Measurements from ENCODE around the gene GSK3B. TPM values are rescaled to one million over a fixed set of nuclear protein-coding genes. Genes with fewer than 3 reads are reported as not detected.

The GSK3B gene
- total and polyA plus RNA-seq, 2 experiments from 2014 or later, result 29.0 to 45.3 TPM

DNA sequence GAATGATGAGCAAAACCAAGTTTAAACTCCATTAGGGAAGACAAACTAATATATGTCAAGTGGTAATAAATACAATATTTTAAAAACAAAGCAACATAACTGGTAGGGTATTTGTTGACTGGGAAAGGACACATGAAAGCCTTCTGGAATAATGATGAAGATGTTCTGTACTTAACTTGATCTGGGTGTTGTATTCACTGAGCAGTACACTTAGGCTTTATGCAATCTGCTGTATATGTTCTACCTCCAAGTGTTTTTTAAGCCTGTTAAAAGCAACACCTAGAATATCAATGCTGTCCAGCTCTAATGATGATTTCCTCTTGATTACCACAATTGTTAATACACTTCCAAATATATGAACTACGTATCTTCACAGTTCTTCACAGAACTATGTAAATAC is 46.6 kb downstream of the GSK3B start:
- no peak overlapping the region for H3K4me3 ChIP-seq
- DNase-seq (ENCODE audit: low spot score) (no peak), ATAC-seq (no peak)
- Mint-ChIP-seq H3K4me3 (no peak overlapping the region), H3K36me3 (ENCODE audit: low read depth) (peaks cover 43% of the 10 kb centered on the region), H3K9me3 (peaks cover 30% of the 10 kb centered on the region), H3K4me1 (peaks cover 23% of the 10 kb centered on the region), H3K27ac (no peak overlapping the region), H3K27me3 (ENCODE audit: insufficient read depth, low read depth, poor library complexity) (no peaks in the 10 kb centered on the region)
- H3K27ac ChIP-seq (ENCODE audit: low read depth), result no peak overlapping the region
- no peak overlapping the region for H2AFZ ChIP-seq
- no peaks in the 10 kb centered on the region for H3K27me3 ChIP-seq (ENCODE audit: insufficient read depth)
- H3K4me1 ChIP-seq (ENCODE audit: insufficient read depth), result 0 out of 2 replicates have a peak, but pooled peaks cover 3% of the 10 kb centered on the region
- no peak for TF ChIP-seq NANOG (IDR thresholded peaks at IDR 0.05; ENCODE audit: borderline replicate concordance)
- no peak for TF ChIP-seq EZH2 (IDR thresholded peaks at IDR 0.05; ENCODE audit: low read depth, unreplicated experiment)
- TF ChIP-seq, protein P1, sequence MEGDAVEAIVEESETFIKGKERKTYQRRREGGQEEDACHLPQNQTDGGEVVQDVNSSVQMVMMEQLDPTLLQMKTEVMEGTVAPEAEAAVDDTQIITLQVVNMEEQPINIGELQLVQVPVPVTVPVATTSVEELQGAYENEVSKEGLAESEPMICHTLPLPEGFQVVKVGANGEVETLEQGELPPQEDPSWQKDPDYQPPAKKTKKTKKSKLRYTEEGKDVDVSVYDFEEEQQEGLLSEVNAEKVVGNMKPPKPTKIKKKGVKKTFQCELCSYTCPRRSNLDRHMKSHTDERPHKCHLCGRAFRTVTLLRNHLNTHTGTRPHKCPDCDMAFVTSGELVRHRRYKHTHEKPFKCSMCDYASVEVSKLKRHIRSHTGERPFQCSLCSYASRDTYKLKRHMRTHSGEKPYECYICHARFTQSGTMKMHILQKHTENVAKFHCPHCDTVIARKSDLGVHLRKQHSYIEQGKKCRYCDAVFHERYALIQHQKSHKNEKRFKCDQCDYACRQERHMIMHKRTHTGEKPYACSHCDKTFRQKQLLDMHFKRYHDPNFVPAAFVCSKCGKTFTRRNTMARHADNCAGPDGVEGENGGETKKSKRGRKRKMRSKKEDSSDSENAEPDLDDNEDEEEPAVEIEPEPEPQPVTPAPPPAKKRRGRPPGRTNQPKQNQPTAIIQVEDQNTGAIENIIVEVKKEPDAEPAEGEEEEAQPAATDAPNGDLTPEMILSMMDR (conservative IDR thresholded peaks at IDR 0.05; ENCODE audit: low read depth in 2 of 2), result no peak
- TF ChIP-seq, protein P2, sequence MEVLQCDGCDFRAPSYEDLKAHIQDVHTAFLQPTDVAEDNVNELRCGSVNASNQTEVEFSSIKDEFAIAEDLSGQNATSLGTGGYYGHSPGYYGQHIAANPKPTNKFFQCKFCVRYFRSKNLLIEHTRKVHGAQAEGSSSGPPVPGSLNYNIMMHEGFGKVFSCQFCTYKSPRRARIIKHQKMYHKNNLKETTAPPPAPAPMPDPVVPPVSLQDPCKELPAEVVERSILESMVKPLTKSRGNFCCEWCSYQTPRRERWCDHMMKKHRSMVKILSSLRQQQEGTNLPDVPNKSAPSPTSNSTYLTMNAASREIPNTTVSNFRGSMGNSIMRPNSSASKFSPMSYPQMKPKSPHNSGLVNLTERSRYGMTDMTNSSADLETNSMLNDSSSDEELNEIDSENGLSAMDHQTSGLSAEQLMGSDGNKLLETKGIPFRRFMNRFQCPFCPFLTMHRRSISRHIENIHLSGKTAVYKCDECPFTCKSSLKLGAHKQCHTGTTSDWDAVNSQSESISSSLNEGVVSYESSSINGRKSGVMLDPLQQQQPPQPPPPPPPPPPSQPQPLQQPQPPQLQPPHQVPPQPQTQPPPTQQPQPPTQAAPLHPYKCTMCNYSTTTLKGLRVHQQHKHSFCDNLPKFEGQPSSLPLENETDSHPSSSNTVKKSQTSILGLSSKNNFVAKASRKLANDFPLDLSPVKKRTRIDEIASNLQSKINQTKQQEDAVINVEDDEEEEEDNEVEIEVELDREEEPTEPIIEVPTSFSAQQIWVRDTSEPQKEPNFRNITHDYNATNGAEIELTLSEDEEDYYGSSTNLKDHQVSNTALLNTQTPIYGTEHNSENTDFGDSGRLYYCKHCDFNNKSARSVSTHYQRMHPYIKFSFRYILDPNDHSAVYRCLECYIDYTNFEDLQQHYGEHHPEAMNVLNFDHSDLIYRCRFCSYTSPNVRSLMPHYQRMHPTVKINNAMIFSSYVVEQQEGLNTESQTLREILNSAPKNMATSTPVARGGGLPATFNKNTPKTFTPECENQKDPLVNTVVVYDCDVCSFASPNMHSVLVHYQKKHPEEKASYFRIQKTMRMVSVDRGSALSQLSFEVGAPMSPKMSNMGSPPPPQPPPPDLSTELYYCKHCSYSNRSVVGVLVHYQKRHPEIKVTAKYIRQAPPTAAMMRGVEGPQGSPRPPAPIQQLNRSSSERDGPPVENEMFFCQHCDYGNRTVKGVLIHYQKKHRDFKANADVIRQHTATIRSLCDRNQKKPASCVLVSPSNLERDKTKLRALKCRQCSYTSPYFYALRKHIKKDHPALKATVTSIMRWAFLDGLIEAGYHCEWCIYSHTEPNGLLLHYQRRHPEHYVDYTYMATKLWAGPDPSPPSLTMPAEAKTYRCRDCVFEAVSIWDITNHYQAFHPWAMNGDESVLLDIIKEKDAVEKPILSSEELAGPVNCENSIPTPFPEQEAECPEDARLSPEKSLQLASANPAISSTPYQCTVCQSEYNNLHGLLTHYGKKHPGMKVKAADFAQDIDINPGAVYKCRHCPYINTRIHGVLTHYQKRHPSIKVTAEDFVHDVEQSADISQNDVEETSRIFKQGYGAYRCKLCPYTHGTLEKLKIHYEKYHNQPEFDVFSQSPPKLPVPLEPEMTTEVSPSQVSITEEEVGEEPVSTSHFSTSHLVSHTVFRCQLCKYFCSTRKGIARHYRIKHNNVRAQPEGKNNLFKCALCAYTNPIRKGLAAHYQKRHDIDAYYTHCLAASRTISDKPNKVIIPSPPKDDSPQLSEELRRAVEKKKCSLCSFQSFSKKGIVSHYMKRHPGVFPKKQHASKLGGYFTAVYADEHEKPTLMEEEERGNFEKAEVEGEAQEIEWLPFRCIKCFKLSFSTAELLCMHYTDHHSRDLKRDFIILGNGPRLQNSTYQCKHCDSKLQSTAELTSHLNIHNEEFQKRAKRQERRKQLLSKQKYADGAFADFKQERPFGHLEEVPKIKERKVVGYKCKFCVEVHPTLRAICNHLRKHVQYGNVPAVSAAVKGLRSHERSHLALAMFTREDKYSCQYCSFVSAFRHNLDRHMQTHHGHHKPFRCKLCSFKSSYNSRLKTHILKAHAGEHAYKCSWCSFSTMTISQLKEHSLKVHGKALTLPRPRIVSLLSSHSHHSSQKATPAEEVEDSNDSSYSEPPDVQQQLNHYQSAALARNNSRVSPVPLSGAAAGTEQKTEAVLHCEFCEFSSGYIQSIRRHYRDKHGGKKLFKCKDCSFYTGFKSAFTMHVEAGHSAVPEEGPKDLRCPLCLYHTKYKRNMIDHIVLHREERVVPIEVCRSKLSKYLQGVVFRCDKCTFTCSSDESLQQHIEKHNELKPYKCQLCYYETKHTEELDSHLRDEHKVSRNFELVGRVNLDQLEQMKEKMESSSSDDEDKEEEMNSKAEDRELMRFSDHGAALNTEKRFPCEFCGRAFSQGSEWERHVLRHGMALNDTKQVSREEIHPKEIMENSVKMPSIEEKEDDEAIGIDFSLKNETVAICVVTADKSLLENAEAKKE (CRISPR knock-in tag; IDR thresholded peaks at IDR 0.05), result no peak
- TF ChIP-seq STAT1 (IDR thresholded peaks at IDR 0.05; ENCODE audit: unreplicated experiment), result no peak
- TF ChIP-seq JUNB (IDR thresholded peaks at IDR 0.05; ENCODE audit: unreplicated experiment), result no peak
- no peak for TF ChIP-seq ZNF331 (CRISPR knock-in tag; IDR thresholded peaks at IDR 0.05; ENCODE audit: low read depth)
- no peak for TF ChIP-seq CREB1 (CRISPR knock-in tag; IDR thresholded peaks at IDR 0.05; ENCODE audit: low read depth)
- TF ChIP-seq, protein P3, sequence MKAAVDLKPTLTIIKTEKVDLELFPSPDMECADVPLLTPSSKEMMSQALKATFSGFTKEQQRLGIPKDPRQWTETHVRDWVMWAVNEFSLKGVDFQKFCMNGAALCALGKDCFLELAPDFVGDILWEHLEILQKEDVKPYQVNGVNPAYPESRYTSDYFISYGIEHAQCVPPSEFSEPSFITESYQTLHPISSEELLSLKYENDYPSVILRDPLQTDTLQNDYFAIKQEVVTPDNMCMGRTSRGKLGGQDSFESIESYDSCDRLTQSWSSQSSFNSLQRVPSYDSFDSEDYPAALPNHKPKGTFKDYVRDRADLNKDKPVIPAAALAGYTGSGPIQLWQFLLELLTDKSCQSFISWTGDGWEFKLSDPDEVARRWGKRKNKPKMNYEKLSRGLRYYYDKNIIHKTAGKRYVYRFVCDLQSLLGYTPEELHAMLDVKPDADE (IDR thresholded peaks at IDR 0.05), result no peak
- TF ChIP-seq ZNF114 (CRISPR knock-in tag; IDR thresholded peaks at IDR 0.05), result no peak
- no peak for TF ChIP-seq EZH2phosphoT487 (IDR thresholded peaks at IDR 0.05; ENCODE audit: unreplicated experiment)
- no peak for TF ChIP-seq POLR2AphosphoS5 (IDR thresholded peaks at IDR 0.05; ENCODE audit: low read depth)
- TF ChIP-seq, protein P4, sequence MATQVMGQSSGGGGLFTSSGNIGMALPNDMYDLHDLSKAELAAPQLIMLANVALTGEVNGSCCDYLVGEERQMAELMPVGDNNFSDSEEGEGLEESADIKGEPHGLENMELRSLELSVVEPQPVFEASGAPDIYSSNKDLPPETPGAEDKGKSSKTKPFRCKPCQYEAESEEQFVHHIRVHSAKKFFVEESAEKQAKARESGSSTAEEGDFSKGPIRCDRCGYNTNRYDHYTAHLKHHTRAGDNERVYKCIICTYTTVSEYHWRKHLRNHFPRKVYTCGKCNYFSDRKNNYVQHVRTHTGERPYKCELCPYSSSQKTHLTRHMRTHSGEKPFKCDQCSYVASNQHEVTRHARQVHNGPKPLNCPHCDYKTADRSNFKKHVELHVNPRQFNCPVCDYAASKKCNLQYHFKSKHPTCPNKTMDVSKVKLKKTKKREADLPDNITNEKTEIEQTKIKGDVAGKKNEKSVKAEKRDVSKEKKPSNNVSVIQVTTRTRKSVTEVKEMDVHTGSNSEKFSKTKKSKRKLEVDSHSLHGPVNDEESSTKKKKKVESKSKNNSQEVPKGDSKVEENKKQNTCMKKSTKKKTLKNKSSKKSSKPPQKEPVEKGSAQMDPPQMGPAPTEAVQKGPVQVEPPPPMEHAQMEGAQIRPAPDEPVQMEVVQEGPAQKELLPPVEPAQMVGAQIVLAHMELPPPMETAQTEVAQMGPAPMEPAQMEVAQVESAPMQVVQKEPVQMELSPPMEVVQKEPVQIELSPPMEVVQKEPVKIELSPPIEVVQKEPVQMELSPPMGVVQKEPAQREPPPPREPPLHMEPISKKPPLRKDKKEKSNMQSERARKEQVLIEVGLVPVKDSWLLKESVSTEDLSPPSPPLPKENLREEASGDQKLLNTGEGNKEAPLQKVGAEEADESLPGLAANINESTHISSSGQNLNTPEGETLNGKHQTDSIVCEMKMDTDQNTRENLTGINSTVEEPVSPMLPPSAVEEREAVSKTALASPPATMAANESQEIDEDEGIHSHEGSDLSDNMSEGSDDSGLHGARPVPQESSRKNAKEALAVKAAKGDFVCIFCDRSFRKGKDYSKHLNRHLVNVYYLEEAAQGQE (IDR thresholded peaks at IDR 0.05; ENCODE audit: unreplicated experiment), result no peak
- no peaks in the 10 kb centered on the region for H3F3A ChIP-seq (replicated peaks; ENCODE audit: low read depth)
- peaks cover 27% of the 10 kb centered on the region for H4K20me1 ChIP-seq (replicated peaks; ENCODE audit: insufficient read depth)
- H3K4me2 ChIP-seq, result no peak overlapping the region
- H3K79me2 ChIP-seq (replicated peaks; ENCODE audit: insufficient read depth), result peaks cover 100% of the 10 kb centered on the region
- H3K36me3 ChIP-seq (ENCODE audit: insufficient read depth), result no peaks in the 10 kb centered on the region
- peaks cover 9% of the 10 kb centered on the region; the same call in 1 of the 2 replicates for H3K9me2 ChIP-seq (ENCODE audit: insufficient read depth)

All from GM23338 (cell line).